Renal cortex interstitium (tissue), 11 donors: ENCODE measurements around the gene KMT2A. TPM values are rescaled to one million over a fixed set of nuclear protein-coding genes. Genes with fewer than 3 reads are reported as not detected.
A peak's percentile ranks its signal among the peaks of the same experiment; 100 is the strongest.
"Not testable (repeated sequence)": the region's sequence is repeated elsewhere in the genome, so short reads cannot be mapped to it uniquely, and the experiment has no call there.

Source experiments
- DNase-seq, 11 donors: peaks; one replicate each; pipeline ENCODE4 v3.0.0-alpha.2; 2013; ENCODE audit warnings: low read depth in 9 of 11, low spot score in 4 of 11; ENCODE audit errors: extremely low read depth in 1 of 11
- polyA plus RNA-seq, 3 donors: library from polyadenylated mRNA; unstranded; fragments of 120-200 nt; gene quantifications; one replicate each; pipeline ENCODE4 v1.2.1, GENCODE V29; 2013; ENCODE audit not compliant: insufficient read length in 3 of 3

Gene KMT2A
- polyA plus RNA-seq, 3 donors = 43.7 to 47.3 (median 45.4) TPM

- DNase-seq = no peak
Measured at GRCh38 chr11:118560806-118561205, 124.5 kb downstream of the KMT2A start.

DNA sequence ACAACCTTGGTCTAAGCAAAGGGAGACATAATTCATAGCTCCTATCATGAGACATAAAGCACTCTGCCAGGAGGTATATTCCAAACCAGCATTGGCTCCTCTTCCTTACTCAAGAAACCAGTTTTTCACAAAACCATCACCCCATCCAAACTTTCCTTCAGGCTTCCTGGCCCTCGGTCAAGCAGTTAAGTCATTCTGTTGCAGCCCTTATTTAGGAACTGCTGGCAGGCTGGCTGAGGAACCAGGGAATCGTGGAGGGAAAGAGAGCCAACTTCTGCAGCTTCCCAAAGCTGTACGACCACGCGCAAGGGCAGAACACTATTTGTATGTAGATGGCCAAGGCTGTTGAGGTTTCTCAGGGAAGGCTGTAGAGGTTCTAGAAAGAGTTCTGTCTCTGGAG, 128.8 kb downstream of the KMT2A start:
- DNase-seq = no peak

DNA sequence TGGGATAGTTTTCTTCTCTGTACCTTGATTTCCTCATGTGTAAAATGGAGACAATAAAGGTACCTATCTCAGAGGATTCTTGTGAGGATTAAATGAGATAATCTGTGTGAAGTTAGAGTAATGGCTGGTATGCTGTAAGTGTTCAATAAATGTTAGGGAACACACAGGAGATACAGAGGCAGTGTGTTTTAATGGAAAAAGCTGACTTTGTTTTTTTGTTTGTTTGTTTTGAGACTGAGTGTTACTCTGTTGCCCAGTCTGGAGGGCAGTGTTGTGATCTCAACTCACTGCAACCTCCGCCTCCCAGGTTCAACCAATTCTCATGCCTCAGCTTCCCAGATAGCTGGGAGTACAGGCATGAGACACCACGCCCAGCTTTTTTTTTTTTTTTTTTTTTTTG, 133.4 kb downstream of the KMT2A start:
- DNase-seq = no peak

DNA sequence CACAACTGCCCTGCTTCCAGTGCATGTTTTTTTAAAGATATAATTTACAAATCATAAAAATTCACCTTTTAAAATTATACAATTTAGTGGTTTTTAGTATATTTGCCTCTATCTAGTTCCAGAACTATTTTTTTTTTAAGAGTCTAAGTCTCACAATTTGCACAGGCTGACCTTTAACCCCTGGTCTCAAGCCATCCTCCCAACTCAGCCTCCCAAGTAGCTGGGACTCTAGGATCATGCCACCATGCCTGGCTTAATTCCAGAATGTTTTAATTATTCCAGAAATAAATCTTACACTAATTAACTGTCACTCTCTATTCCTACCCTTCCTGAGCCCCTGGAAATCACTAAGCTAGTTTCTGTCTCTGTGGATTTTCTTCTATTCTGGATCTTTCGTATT, 134.5 kb downstream of the KMT2A start:
- no peak for DNase-seq

- not testable (repeated sequence) for DNase-seq
Measured at GRCh38 chr11:118571701-118572060, 135.4 kb downstream of the KMT2A start.

DNA sequence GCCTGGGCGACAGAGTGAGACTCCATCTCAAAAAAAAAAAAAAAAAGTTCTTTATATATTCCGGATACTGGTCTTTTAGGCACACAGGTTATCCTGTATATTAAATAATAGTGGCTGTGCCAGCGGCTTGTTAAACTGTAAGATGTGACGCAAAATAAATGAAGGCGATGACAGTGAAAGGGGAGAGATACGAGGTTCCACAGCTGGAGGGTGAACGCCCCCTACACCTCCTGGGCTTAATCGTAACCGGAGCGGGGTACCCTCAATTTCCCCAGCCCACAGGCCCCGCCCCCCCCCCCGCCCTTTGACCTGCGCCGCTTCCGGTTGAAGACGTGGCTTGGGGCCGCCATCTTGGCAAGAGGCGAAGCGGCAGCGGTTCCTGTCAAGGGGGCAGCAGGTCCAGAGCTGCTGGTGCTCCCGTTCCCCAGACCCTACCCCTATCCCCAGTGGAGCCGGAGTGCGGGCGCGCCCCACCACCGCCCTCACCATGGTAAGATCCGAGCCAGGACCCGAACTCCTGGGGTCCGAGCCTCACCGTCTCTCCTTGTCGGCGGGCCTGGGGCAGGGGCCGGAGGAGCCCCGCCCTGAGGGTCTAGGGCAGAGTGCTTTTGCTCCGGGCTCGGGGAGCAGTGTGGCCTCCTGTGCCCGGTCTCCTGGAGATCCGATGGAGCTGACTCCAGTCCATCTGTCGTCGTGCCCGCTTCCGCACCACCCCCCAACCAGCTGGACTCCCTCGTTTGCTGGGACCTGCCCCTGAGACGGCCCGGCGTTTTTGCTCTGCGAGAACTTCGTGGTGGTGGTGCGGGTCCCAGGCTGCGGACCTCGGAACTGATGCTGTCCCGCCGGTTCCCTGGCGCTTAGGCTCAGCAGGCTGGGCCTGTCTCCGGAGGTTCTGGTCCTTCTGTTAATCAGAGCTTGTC, 136.0 kb downstream of the KMT2A start, which contains the start of gene ARCN1:
TSS of gene ARCN1 (plus strand) at position 349 of the 920 bp plus-strand sequence. CDS start at position 488, 139 bp downstream.
- peak; percentile 50 to 81 (median 72) for DNase-seq

GRCh38 chr11:118572981-118573550, 136.8 kb downstream of the KMT2A start:
- peak in 6 of 11 donors; percentile 7 to 39 (median 26) for DNase-seq

GRCh38 chr11:118574636-118575035, 138.3 kb downstream of the KMT2A start:
- DNase-seq = no peak

Other genes with a start within 250 kb of the KMT2A start
- gene JAML, start 211.5 kb upstream of the KMT2A start, polyA plus RNA-seq = 1 to 10 TPM; 2.9 to 4.1 (median 2.9) TPM
- 1 to 10 TPM; 5.1 to 8.2 (median 6.8) TPM for gene MPZL3, start 184.1 kb upstream of the KMT2A start, polyA plus RNA-seq
- gene MPZL2, start 172.2 kb upstream of the KMT2A start, polyA plus RNA-seq = 10 to 100 TPM; 16.4 to 56.1 (median 21.3) TPM
- under 1 TPM; 0.36 to 0.48 (median 0.39) TPM for gene CD3E, start 131.8 kb upstream of the KMT2A start, polyA plus RNA-seq
- gene CD3D, start 93.8 kb upstream of the KMT2A start, polyA plus RNA-seq = under 1 TPM in 2 of 3 donors, not detected in 1; 0.43 to 0.65 TPM
- under 1 TPM; 0.07 to 0.20 (median 0.17) TPM for gene CD3G, start 92.1 kb upstream of the KMT2A start, polyA plus RNA-seq
- 10 to 100 TPM; 34.8 to 48.3 (median 43.1) TPM for gene UBE4A, start 76.9 kb upstream of the KMT2A start, polyA plus RNA-seq
- 100 to 1,000 TPM; 386 to 467 (median 459) TPM for gene ATP5MG, start 34.9 kb upstream of the KMT2A start, polyA plus RNA-seq
- gene TTC36, start 91.0 kb downstream of the KMT2A start, polyA plus RNA-seq = 1 to 10 TPM in 2 of 3 donors, under 1 TPM in 1; 0.76 to 1.9 (median 1.6) TPM
- 10 to 100 TPM; 26.1 to 36.7 (median 30.9) TPM for gene TMEM25, start 94.7 kb downstream of the KMT2A start, polyA plus RNA-seq
- gene IFT46, start 129.4 kb downstream of the KMT2A start, polyA plus RNA-seq = 10 to 100 TPM; 43.5 to 48.9 (median 48.7) TPM
- gene ARCN1, start 135.9 kb downstream of the KMT2A start, polyA plus RNA-seq = 100 to 1,000 TPM; 156 to 194 (median 186) TPM
- gene PHLDB1, start 171.1 kb downstream of the KMT2A start, polyA plus RNA-seq = 100 to 1,000 TPM; 118 to 201 (median 127) TPM
- gene TREH, start 243.2 kb downstream of the KMT2A start, polyA plus RNA-seq = 1 to 10 TPM in 1 of 3 donors, under 1 TPM in 2; 0.43 to 2.9 (median 0.90) TPM